ENCODE results near the gene PDE4D. TPM values are rescaled to one million over a fixed set of nuclear protein-coding genes. Genes with fewer than 3 reads are reported as not detected.
A peak's percentile ranks its signal among the peaks of the same experiment; 100 is the strongest.

Gene PDE4D
- total and polyA plus RNA-seq, 9 donors: 21.1 to 65.9 (median 33.0) TPM

- 62% methylated on average over 5 of the region's 7 CpGs for WGBS (ENCODE audit: insufficient coverage)
- Histone ChIP-seq H3K36me3 (ENCODE audit: control insufficient read depth, insufficient read depth, low read length) (no peaks in the 10 kb centered on the region), H3K27ac (ENCODE audit: low read length) (no peak overlapping the region), H3K9me3 (replicated peaks; ENCODE audit: control insufficient read depth, low read depth, low read length) (no peaks in the 10 kb centered on the region), H3K4me1 (ENCODE audit: control insufficient read depth, insufficient read depth, low read length) (no peaks in the 10 kb centered on the region), H3K27me3 (ENCODE audit: control insufficient read depth, insufficient read depth, low read length) (no peaks in the 10 kb centered on the region), H3K4me3 (ENCODE audit: low read length) (no peak overlapping the region)
- no peak for DNase-seq
Measured at GRCh38 chr5:59079622-59080620, 813.6 kb downstream of the PDE4D start.

DNA sequence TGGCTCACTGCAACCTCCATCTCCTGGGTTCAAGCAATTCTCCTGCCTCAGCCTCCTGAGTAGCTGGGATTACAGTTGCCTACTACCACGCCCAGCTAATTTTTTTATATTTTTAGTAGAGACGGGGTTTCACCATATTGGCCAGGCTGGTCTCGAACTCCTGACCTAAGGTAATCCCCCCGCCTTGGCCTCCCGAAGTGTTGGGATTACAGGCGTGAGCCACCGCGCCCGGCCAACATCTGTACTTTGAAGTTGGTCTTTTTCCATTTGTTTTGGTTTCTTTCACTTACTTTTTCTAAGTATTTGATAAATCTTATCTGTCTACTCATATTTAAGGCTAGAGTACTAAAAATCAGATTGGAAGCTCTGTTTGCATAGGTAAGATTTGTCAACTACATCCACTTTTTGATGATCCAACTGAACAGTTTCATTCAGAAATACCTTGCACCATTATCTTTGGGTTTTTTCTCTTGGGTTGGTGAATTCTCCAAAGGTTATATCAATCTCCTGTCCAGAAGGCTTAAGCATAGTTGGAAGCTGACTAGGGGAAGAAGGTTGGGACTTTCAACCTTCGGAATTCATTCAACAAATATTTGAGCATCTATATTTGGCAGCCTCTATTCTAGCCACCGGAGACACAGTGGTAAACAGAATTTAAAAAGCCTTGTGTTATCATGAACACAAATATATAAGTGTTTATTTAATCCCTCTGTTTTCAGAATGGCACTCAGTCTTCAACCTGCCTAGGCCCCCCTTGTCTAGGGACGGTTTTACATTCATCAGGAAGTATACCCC is 821.6 kb downstream of the PDE4D start:
- H3K27ac ChIP-seq (ENCODE audit: low read length): no peak overlapping the region
- no peaks in the 10 kb centered on the region for H3K36me3 ChIP-seq (ENCODE audit: control insufficient read depth, insufficient read depth, low read length)
- no peaks in the 10 kb centered on the region for H3K4me1 ChIP-seq (ENCODE audit: control insufficient read depth, insufficient read depth, low read length)
- no peaks in the 10 kb centered on the region for H3K9me3 ChIP-seq (replicated peaks; ENCODE audit: control insufficient read depth, low read depth, low read length)
- WGBS (ENCODE audit: insufficient coverage): 90% methylated on average over 2 of the region's 12 CpGs
- no peak for DNase-seq
- no peak overlapping the region for H3K4me3 ChIP-seq (ENCODE audit: low read length)
- H3K27me3 ChIP-seq (ENCODE audit: control insufficient read depth, insufficient read depth, low read length): no peaks in the 10 kb centered on the region

DNA sequence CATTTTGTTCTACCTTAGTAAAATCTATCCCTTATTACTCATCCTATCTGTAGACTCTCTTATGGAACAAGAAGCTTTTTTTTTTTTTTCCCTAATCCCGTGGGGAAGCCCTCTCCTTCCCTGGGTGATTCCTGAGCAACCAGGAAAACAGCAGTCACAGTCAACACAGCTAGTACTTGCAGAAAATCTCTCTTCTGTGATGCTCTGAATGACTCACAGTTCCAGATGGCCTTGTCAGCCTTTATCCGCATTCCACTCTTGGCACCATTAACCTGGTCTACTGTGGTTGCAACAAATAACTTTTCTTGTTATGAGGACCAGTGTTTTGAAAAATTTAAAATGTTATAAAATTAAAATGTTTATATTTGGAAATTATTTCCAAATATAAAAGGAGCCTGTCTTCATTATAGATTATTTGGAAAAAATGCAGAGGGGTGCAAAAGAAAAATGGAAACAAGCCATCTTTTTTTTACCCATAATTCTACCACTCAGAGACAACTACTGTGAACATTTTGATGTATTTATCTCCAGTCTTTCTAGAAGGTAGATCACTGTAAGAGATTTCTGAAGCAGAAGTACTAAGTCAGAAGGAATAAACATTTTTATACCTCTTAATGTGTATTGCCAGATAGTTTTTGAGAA is 824.0 kb downstream of the PDE4D start:
- DNase-seq: peak; percentile 78
- H3K4me1 ChIP-seq (ENCODE audit: control insufficient read depth, insufficient read depth, low read length): no peaks in the 10 kb centered on the region
- no peaks in the 10 kb centered on the region for H3K9me3 ChIP-seq (replicated peaks; ENCODE audit: control insufficient read depth, low read depth, low read length)
- H3K4me3 ChIP-seq (ENCODE audit: low read length): no peak overlapping the region
- 50% methylated on average over 1 of the region's 2 CpGs for WGBS (ENCODE audit: insufficient coverage)
- H3K27ac ChIP-seq (ENCODE audit: low read length): no peak overlapping the region
- H3K36me3 ChIP-seq (ENCODE audit: control insufficient read depth, insufficient read depth, low read length): no peaks in the 10 kb centered on the region
- H3K27me3 ChIP-seq (ENCODE audit: control insufficient read depth, insufficient read depth, low read length): no peaks in the 10 kb centered on the region

GRCh38 chr5:59067956-59068656 is 825.4 kb downstream of the PDE4D start:
- H3K27me3 ChIP-seq (ENCODE audit: control insufficient read depth, insufficient read depth, low read length): no peaks in the 10 kb centered on the region
- H3K27ac ChIP-seq (ENCODE audit: low read length): no peak overlapping the region
- WGBS (ENCODE audit: insufficient coverage): no CpG with 5 or more reads among the region's 4 CpGs

DNA sequence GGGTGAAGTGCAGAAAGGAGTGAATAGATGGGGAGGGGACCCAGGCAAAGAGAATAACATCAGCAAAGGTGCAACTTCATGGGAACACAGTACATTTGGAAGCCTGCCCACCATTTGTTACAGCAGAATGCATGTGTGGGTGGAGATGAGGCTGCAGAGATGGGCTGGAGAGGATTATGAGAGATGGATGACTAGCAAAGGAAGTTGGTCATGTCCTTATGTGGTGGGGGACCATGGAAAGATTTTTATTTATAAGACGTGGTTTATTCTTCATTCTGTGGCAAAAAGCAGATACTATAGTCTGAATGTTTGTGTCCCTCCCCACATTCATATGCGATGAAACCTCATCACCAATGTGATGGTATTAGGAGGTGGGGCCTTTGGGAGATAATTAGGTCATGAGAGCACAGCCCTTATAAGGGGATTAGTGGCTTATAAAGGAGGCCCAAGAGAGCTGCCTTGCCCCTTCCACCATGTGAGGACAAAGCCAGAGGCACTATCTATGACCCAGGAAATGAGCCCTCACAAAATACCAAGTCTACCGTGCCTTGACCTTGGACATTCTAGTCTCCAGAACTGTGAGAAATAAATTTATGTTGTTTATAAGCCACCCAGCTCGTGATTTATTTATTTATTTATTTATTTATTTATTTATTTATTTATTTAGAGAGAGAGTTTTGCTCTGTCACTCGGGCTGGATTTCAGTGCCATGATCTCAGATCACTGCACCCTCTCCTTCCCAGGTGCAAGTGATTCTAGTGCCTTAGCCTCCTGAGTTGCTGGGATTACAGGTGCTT is 827.0 kb downstream of the PDE4D start:
- no peaks in the 10 kb centered on the region for H3K4me1 ChIP-seq (ENCODE audit: control insufficient read depth, insufficient read depth, low read length)
- no peak overlapping the region for H3K27ac ChIP-seq (ENCODE audit: low read length)
- H3K36me3 ChIP-seq (ENCODE audit: control insufficient read depth, insufficient read depth, low read length): no peaks in the 10 kb centered on the region
- no peaks in the 10 kb centered on the region for H3K9me3 ChIP-seq (replicated peaks; ENCODE audit: control insufficient read depth, low read depth, low read length)
- no peaks in the 10 kb centered on the region for H3K27me3 ChIP-seq (ENCODE audit: control insufficient read depth, insufficient read depth, low read length)
- no peak overlapping the region for H3K4me3 ChIP-seq (ENCODE audit: low read length)
- no peak for DNase-seq
- no CpG with 5 or more reads among the region's 5 CpGs for WGBS (ENCODE audit: insufficient coverage)

More at GRCh38 chr5:59067956-59068656, 825.4 kb downstream of the PDE4D start:
- Histone ChIP-seq H3K4me1 (ENCODE audit: control insufficient read depth, insufficient read depth, low read length) (no peaks in the 10 kb centered on the region), H3K9me3 (replicated peaks; ENCODE audit: control insufficient read depth, low read depth, low read length) (no peaks in the 10 kb centered on the region), H3K4me3 (ENCODE audit: low read length) (no peak overlapping the region), H3K36me3 (ENCODE audit: control insufficient read depth, insufficient read depth, low read length) (no peaks in the 10 kb centered on the region)
- DNase-seq: no peak

- H3K4me3 ChIP-seq (ENCODE audit: low read length): no peak overlapping the region
- no CpG with 5 or more reads among the region's 1 CpG for WGBS (ENCODE audit: insufficient coverage)
- H3K36me3 ChIP-seq (ENCODE audit: control insufficient read depth, insufficient read depth, low read length): no peaks in the 10 kb centered on the region
- no peaks in the 10 kb centered on the region for H3K4me1 ChIP-seq (ENCODE audit: control insufficient read depth, insufficient read depth, low read length)
- H3K27me3 ChIP-seq (ENCODE audit: control insufficient read depth, insufficient read depth, low read length): no peaks in the 10 kb centered on the region
- no peak overlapping the region for H3K27ac ChIP-seq (ENCODE audit: low read length)
- no peaks in the 10 kb centered on the region for H3K9me3 ChIP-seq (replicated peaks; ENCODE audit: control insufficient read depth, low read depth, low read length)
- DNase-seq: no peak
Measured at GRCh38 chr5:59065554-59065953, 828.0 kb downstream of the PDE4D start.

DNA sequence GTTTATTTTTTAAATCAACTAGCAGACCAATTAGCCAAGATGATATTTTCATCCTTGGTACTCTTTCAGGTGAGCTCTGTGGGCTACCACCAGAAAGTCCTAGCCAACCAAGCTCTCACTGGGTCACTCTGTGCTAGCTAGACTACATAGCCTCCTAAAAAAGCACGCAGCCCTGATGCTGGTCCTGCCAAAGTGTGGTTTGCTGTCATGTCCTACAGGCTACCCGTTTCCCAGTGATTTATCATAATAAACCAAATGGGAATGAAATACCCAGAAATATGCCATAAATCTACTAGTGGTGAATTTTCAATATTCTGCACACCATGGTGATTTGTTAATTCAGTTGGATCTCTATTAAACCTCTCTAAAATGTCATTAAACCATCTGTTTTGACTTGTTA is 829.2 kb downstream of the PDE4D start:
- Histone ChIP-seq H3K4me3 (ENCODE audit: low read length) (no peak overlapping the region), H3K4me1 (ENCODE audit: control insufficient read depth, insufficient read depth, low read length) (no peaks in the 10 kb centered on the region), H3K9me3 (replicated peaks; ENCODE audit: control insufficient read depth, low read depth, low read length) (no peaks in the 10 kb centered on the region), H3K36me3 (ENCODE audit: control insufficient read depth, insufficient read depth, low read length) (no peaks in the 10 kb centered on the region), H3K27me3 (ENCODE audit: control insufficient read depth, insufficient read depth, low read length) (no peaks in the 10 kb centered on the region), H3K27ac (ENCODE audit: low read length) (no peak overlapping the region)
- no CpG with 5 or more reads among the region's 2 CpGs for WGBS (ENCODE audit: insufficient coverage)
- DNase-seq: no peak

GRCh38 chr5:59062986-59063683 is 830.4 kb downstream of the PDE4D start:
- 50% methylated on average over 2 of the region's 3 CpGs for WGBS (ENCODE audit: insufficient coverage)
- DNase-seq: no peak
- Histone ChIP-seq H3K27ac (ENCODE audit: low read length) (no peak overlapping the region), H3K27me3 (ENCODE audit: control insufficient read depth, insufficient read depth, low read length) (no peaks in the 10 kb centered on the region), H3K9me3 (replicated peaks; ENCODE audit: control insufficient read depth, low read depth, low read length) (no peaks in the 10 kb centered on the region), H3K4me3 (ENCODE audit: low read length) (no peak overlapping the region), H3K4me1 (ENCODE audit: control insufficient read depth, insufficient read depth, low read length) (no peaks in the 10 kb centered on the region), H3K36me3 (ENCODE audit: control insufficient read depth, insufficient read depth, low read length) (no peaks in the 10 kb centered on the region)

DNA sequence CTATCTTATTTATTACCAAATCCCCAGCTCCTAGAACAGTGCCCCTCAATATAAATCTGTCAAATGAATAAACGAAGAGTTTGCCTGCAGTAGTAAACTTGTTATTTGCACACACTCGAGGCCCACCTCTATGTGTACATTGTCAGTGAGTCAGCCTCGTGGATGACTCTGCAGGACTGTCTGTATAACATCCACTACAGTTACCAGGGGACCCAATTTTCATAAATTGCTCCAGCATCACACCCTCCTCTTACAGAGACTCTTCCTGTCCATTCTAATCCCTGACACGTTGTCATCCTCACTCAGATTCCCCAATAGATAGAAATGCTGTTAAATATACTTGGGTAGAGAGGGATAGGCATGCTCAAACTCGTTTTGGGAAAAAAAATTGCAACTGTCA is 832.1 kb downstream of the PDE4D start:
- 73% methylated on average over 3 of the region's 5 CpGs for WGBS (ENCODE audit: insufficient coverage)

More for the DNA sequence above, 832.1 kb downstream of the PDE4D start:
- no peaks in the 10 kb centered on the region for H3K9me3 ChIP-seq (replicated peaks; ENCODE audit: control insufficient read depth, low read depth, low read length)
- H3K4me3 ChIP-seq (ENCODE audit: low read length): no peak overlapping the region
- no peak for DNase-seq
- no peaks in the 10 kb centered on the region for H3K4me1 ChIP-seq (ENCODE audit: control insufficient read depth, insufficient read depth, low read length)
- no peaks in the 10 kb centered on the region for H3K36me3 ChIP-seq (ENCODE audit: control insufficient read depth, insufficient read depth, low read length)
- no peak overlapping the region for H3K27ac ChIP-seq (ENCODE audit: low read length)
- H3K27me3 ChIP-seq (ENCODE audit: control insufficient read depth, insufficient read depth, low read length): no peaks in the 10 kb centered on the region
